H54 (cell line): Measurements from ENCODE around the gene SHROOM3.
"Not testable (repeated sequence)": the region's sequence is repeated elsewhere in the genome, so short reads cannot be mapped to it uniquely, and the experiment has no call there.

Experiments
- DNase-seq: peaks from one replicate; pipeline ENCODE4 v3.0.0; 2011; ENCODE audit warnings: low spot score, mixed read lengths; ENCODE audit not compliant: insufficient read length
- FAIRE-seq: peaks from 3 replicates; lab custom pipeline; 2011; peaks lifted over from hg19 to GRCh38; lab: Jason Lieb, UNC
- POLR2A ChIP-seq: IDR thresholded peaks from 2 replicates; pipeline ENCODE4 v1.6.1; 2011; ENCODE audit warnings: low read depth, mild to moderate bottlenecking, low read length

SHROOM3 gene

GRCh38 chr4:76708971-76709771 lies 274.1 kb downstream of the SHROOM3 start:
- FAIRE-seq (no peak), DNase-seq (no peak)
- no peak for TF ChIP-seq POLR2A

GRCh38 chr4:76709772-76710090 lies 274.7 kb downstream of the SHROOM3 start:
- TF ChIP-seq POLR2A, result no peak
- no peak for DNase-seq
- no peak for FAIRE-seq

- TF ChIP-seq POLR2A, result no peak
- no peak for DNase-seq
- FAIRE-seq, result no peak
These were observed 277.5 kb downstream of the SHROOM3 start for GRCh38 chr4:76712564-76712963.

- no peak for FAIRE-seq
- DNase-seq, result no peak
- no peak for TF ChIP-seq POLR2A
These were observed 279.2 kb downstream of the SHROOM3 start for GRCh38 chr4:76714226-76714625.

GRCh38 chr4:76716020-76716419 lies 281.0 kb downstream of the SHROOM3 start:
- TF ChIP-seq POLR2A, result no peak
- FAIRE-seq (no peak), DNase-seq (no peak)

- DNase-seq (no peak), FAIRE-seq (no peak)
- no peak for TF ChIP-seq POLR2A
These were observed 281.6 kb downstream of the SHROOM3 start for GRCh38 chr4:76716658-76717057.

GRCh38 chr4:76717431-76717830 lies 282.4 kb downstream of the SHROOM3 start:
- DNase-seq, result no peak
- no peak for TF ChIP-seq POLR2A
- FAIRE-seq, result no peak

- no peak for DNase-seq
- no peak for TF ChIP-seq POLR2A
- no peak for FAIRE-seq
These were observed 283.0 kb downstream of the SHROOM3 start for GRCh38 chr4:76718021-76718420.

- no peak for TF ChIP-seq POLR2A
- no peak for DNase-seq
- no peak for FAIRE-seq
These were observed 283.8 kb downstream of the SHROOM3 start for GRCh38 chr4:76718831-76719230.

GRCh38 chr4:76720121-76720520 lies 285.1 kb downstream of the SHROOM3 start:
- no peak for TF ChIP-seq POLR2A
- DNase-seq (no peak), FAIRE-seq (no peak)

GRCh38 chr4:76722146-76722545 lies 287.1 kb downstream of the SHROOM3 start:
- not testable (repeated sequence) for DNase-seq, FAIRE-seq

GRCh38 chr4:76722838-76723237 lies 287.8 kb downstream of the SHROOM3 start:
- DNase-seq, result no peak
- TF ChIP-seq POLR2A, result no peak
- FAIRE-seq, result no peak

GRCh38 chr4:76723373-76723772 lies 288.3 kb downstream of the SHROOM3 start:
- no peak for TF ChIP-seq POLR2A
- FAIRE-seq (no peak), DNase-seq (no peak)

GRCh38 chr4:76723924-76724323 lies 288.9 kb downstream of the SHROOM3 start:
- no peak for TF ChIP-seq POLR2A
- DNase-seq (no peak), FAIRE-seq (no peak)

- DNase-seq (no peak), FAIRE-seq (no peak)
- TF ChIP-seq POLR2A, result no peak
These were observed 290.0 kb downstream of the SHROOM3 start for GRCh38 chr4:76725039-76725438.
